Endometrium (tissue), 2 donors: ENCODE measurements around the gene TSC2.

Source experiments
- FAIRE-seq: peaks from 2 replicates; lab custom pipeline; 2012; peaks lifted over from hg19 to GRCh38; lab: Jason Lieb, UNC
- donor health status: control.
- donor health status: control.

The TSC2 gene

DNA sequence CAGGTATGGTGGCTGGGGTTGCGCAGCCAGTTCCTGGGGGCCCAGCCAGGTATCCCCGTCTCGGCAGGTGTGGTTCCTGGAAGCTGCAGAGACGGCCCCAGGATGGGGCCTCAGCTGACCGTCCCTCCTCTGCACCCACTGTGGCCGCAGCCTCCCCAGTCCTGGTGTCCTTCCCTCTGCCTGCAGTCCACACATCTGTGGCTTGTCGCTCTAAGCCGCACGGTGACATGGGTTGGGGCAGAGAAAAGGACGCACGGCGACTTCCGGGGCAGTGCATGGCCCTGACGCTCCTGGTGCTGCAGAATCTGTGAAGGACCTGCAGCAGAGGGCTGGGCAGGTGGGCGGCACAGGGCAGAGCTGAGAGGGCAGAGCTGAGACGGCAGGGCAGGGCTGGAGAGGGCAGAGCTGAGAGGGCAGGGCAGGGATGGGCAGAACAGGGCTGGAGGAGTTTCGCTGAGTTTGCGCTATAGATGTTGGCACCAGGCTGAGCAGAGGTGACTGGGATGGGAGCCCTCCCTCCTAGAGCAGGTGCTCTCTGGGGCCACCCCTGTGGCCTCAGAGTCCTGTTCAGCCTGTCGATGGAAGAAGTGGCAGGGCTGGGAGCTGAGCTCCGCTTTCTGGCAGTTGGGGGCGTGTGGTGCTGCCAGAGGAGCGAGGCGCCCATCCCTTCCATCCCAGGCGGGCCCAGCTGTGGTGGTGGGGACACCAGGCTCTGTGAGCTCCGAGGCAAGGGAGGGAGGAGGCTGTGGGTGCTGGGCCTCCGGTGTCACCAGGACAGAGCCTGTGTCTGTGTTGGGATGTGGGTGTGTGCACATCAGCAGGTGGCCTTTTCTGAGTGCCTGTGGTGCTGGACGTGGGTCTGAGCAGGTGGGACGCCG lies 23.0 kb downstream of the TSC2 start:
- no peak for FAIRE-seq

DNA sequence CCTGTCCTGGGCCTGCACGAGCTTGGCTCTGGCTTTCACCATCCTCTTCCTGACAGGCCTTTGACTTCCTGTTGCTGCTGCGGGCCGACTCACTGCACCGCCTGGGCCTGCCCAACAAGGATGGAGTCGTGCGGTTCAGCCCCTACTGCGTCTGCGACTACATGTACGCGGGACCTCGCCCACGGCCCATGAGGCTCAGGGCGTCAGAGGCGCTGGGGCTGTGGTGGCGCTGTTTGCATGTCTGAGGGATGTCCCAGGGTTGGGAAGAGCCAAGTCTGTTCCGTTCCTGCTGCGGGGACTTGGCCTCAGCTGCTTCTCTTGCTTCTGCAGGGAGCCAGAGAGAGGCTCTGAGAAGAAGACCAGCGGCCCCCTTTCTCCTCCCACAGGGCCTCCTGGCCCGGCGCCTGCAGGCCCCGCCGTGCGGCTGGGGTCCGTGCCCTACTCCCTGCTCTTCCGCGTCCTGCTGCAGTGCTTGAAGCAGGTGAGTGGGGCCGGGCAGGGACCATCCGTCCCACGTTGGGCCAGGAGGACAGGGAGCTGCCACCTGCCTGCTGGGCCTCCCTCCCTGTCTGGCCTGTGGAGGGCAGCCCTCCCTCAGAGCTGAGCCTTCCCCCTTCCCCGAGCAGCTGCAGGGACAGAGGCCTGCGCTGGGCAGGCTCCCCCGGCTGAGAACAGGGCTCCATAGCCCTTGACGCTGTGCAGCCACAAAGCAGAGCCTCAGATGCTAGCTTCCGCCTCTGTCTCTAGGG lies 23.8 kb downstream of the TSC2 start:
- FAIRE-seq = no peak

- FAIRE-seq = no peak
Measured at GRCh38 chr16:2072926-2073325, 25.1 kb downstream of the TSC2 start.

- no peak for FAIRE-seq
Measured at GRCh38 chr16:2074071-2074470, 26.3 kb downstream of the TSC2 start.

DNA sequence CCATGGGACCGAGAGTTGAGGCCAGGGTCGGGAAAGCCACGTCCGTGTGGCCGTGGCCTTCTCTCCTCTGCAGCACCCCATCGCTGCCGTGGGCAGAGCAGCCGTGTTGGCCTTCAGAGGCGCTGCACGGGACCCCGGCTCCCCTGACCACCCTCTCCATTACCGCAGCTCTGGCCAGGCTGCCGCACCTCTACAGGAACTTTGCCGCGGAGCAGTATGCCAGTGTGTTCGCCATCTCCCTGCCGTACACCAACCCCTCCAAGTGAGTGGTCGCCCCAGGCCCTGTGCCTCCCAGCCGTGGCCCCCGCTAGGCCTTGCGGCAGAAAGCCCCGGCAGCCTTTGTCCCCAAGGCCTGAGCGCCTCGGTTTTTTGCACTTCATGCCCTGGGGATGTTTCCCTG lies 27.8 kb downstream of the TSC2 start:
- FAIRE-seq = no peak

GRCh38 chr16:2076072-2076865 lies 28.5 kb downstream of the TSC2 start:
- FAIRE-seq = no peak

DNA sequence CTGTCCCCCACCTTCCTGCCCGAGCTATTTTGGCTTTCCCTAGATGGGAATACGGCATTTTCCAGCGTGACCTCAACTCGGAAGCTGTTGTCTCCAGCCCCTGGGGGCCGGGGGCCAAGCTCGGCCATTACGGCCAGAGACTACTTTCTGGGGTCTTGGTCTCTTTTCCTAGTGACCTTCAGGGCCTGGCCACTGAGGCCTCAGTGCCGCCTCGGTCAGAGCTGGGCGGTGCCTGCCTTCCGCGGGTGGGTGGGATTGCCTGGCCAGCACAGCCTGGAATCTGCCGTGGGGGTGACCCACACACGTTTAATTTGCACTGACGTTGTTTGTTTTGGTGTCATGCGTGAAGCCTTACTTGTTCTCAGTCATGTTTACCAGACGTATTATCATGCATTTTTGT lies 29.2 kb downstream of the TSC2 start:
- FAIRE-seq = no peak

- FAIRE-seq = no peak
Measured at GRCh38 chr16:2077696-2078095, 29.9 kb downstream of the TSC2 start.

- FAIRE-seq = no peak
Measured at GRCh38 chr16:2078096-2078495, 30.3 kb downstream of the TSC2 start.

GRCh38 chr16:2078691-2079090 lies 30.9 kb downstream of the TSC2 start:
- no peak for FAIRE-seq

GRCh38 chr16:2079311-2079800 lies 31.6 kb downstream of the TSC2 start:
- no peak for FAIRE-seq

DNA sequence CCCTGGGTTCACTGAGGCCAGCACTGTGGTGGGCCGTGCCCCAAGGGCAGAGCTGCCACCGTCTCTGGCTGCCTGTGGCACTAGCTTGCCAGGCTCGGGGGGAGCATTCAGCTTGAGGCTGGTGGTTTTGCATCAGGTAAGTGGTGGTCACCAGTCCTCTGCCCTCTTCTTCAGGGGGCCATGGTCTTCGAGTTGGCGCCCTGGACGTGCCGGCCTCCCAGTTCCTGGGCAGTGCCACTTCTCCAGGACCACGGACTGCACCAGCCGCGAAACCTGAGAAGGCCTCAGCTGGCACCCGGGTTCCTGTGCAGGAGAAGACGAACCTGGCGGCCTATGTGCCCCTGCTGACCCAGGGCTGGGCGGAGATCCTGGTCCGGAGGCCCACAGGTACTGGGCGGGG lies 32.2 kb downstream of the TSC2 start:
- no peak for FAIRE-seq

DNA sequence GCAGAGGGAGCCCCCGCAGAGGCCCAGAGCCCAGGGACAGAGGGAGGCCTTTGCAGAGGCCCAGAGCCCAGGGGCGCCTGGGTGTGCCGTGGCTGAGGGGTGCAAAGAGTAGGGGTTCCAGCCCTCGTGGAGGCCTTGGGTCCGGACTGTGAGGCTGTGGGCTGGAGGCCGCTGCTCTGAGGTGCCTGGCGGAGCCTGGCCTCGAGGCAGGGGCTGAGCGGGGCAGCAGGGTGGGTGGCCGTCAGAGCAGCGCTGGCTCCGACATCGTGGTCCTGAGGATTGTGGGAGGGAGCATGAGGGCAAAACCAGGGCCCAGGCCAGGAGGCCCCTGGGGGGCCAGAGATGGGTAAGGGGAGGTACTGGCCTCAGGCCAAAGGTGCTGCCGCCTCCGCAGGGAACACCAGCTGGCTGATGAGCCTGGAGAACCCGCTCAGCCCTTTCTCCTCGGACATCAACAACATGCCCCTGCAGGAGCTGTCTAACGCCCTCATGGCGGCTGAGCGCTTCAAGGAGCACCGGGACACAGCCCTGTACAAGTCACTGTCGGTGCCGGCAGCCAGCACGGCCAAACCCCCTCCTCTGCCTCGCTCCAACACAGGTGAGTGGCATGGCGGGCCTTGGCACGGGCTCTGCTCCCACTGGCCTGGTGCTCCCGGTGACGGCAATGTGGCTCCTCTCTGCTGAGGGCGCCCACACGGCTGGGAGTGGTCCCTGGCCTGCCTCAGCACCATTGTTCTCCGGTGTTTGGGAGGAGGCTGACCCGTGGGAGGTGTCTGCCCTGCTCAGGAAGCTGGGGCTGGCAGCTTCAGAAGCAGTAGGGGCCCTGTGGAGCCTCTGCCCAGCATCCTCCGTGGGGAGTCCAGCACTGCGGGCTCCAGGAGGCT lies 33.7 kb downstream of the TSC2 start:
- no peak for FAIRE-seq

- FAIRE-seq = no peak
Measured at GRCh38 chr16:2082171-2082982, 34.6 kb downstream of the TSC2 start.

DNA sequence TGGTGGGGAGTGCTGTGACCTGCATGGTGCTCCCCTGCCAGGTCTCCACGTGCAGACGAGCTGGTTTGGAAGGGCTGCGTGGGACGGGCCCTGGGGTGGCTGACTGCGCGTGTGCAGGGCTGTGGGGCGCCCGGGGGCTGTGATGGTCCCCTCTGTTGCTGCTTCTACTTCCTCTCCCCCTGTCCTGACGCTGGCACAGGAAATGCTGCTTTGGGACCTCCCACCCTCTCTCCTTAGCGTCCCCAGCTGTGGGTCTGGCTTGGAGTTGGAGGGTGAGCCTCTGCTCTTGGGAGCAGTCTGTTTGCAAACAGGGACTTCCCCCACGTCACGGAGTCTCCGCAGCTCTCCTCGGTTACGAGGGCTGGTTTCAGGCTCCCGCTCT lies 35.2 kb downstream of the TSC2 start:
- no peak for FAIRE-seq

- FAIRE-seq = no peak
Measured at GRCh38 chr16:2083409-2083808, 35.6 kb downstream of the TSC2 start.

DNA sequence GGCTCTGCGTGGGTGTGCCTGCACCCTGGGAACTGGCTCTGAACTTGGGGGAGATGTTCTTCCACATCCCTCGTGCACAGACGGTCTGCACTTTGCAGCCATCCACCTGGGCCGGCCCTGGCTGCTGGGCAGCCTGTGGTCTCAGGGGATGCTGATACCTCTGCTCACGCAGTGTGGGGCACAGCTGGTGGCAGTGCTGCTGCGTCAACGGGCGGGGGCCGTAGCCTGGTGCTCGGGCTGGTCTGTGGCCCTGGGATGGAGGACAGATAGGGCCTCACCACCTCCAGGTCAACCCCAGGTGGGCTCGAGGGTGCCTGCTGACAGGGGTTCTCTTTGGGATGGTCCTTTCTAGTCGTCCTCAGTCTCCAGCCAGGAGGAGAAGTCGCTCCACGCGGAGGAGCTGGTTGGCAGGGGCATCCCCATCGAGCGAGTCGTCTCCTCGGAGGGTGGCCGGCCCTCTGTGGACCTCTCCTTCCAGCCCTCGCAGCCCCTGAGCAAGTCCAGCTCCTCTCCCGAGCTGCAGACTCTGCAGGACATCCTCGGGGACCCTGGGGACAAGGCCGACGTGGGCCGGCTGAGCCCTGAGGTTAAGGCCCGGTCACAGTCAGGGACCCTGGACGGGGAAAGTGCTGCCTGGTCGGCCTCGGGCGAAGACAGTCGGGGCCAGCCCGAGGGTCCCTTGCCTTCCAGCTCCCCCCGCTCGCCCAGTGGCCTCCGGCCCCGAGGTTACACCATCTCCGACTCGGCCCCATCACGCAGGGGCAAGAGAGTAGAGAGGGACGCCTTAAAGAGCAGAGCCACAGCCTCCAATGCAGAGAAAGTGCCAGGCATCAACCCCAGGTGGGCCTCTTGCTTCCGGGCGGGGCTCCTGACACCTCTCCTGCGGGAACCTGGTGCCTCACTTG lies 36.3 kb downstream of the TSC2 start:
- FAIRE-seq = no peak

- FAIRE-seq = no peak
Measured at GRCh38 chr16:2084895-2085625, 37.3 kb downstream of the TSC2 start.

- no peak for FAIRE-seq
Measured at GRCh38 chr16:2085669-2086068, 37.9 kb downstream of the TSC2 start.
